MM.1S (cell line): ENCODE data around the gene AQP10.
A peak's percentile ranks its signal among the peaks of the same experiment; 100 is the strongest.

ENCODE experiments used
- DNase-seq: peaks from one replicate; pipeline ENCODE4 v3.0.0-alpha.2; 2015
- H2AFZ ChIP-seq: fragments of 300-600 bp; sonication (generic); 2 replicates; pipeline ENCODE4 v1.6.0; 2016; ENCODE audit warnings: antibody characterized with exemption, low read length
- H3F3A ChIP-seq: fragments of 300-600 bp; sonication (generic); 2 replicates; pipeline ENCODE4 v1.6.1; 2016; ENCODE audit warnings: mild to moderate bottlenecking, antibody characterized with exemption, low read length, moderate library complexity, mixed read lengths; ENCODE audit not compliant: insufficient read depth
- H3K27ac ChIP-seq: fragments of 300-600 bp; sonication (generic); 2 replicates; pipeline ENCODE4 v1.5.1; 2016; ENCODE audit warnings: mild to moderate bottlenecking, low read length
- H3K27me3 ChIP-seq: fragments of 300-600 bp; sonication (generic); replicated peaks from 2 replicates; pipeline ENCODE4 v1.6.0; 2016; ENCODE audit warnings: low read length; ENCODE audit not compliant: insufficient read depth
- H3K36me3 ChIP-seq: fragments of 300-600 bp; sonication (generic); replicated peaks from 2 replicates; pipeline ENCODE4 v1.6.1; 2016; ENCODE audit warnings: mild to moderate bottlenecking, low read length, mixed read lengths; ENCODE audit not compliant: insufficient read depth
- H3K4me1 ChIP-seq: fragments of 300-600 bp; sonication (generic); 2 replicates; pipeline ENCODE4 v1.6.1; 2016; ENCODE audit warnings: low read length, mixed read lengths
- H3K4me2 ChIP-seq: fragments of 300-600 bp; sonication (generic); 2 replicates; pipeline ENCODE4 v1.6.0; 2016; ENCODE audit warnings: low read depth, low read length
- H3K4me3 ChIP-seq: fragments of 300-600 bp; sonication (generic); 2 replicates; pipeline ENCODE4 v1.5.1; 2016; ENCODE audit warnings: low read length, mixed read lengths
- H3K79me2 ChIP-seq: fragments of 300-600 bp; sonication (generic); 2 replicates; pipeline ENCODE4 v1.6.1; 2016; ENCODE audit warnings: mixed run types, low read length, mixed read lengths
- H3K9ac ChIP-seq: fragments of 300-600 bp; sonication (generic); 2 replicates; pipeline ENCODE4 v1.6.1; 2016; ENCODE audit warnings: low read length, mixed read lengths
- H3K9me2 ChIP-seq: fragments of 300-600 bp; sonication (generic); replicated peaks from 2 replicates; pipeline ENCODE4 v1.6.1; 2016; ENCODE audit warnings: mild to moderate bottlenecking, low read length, mixed read lengths; ENCODE audit not compliant: insufficient read depth
- H3K9me3 ChIP-seq: fragments of 300-600 bp; sonication (generic); replicated peaks from 2 replicates; pipeline ENCODE4 v1.6.1; 2016; ENCODE audit warnings: mild to moderate bottlenecking, low read length, mixed read lengths; ENCODE audit not compliant: insufficient read depth
- H4K20me1 ChIP-seq: fragments of 300-600 bp; sonication (generic); 2 replicates; pipeline ENCODE4 v1.6.1; 2016; ENCODE audit warnings: mild to moderate bottlenecking, low read length, moderate library complexity, mixed read lengths; ENCODE audit not compliant: insufficient read depth
- CTCF ChIP-seq: fragments of 300-600 bp; sonication (generic); IDR thresholded peaks from 2 replicates; pipeline ENCODE4 v1.5.1; 2016; ENCODE audit warnings: antibody characterized with exemption, low read length, mixed read lengths
- EZH2 ChIP-seq: fragments of 300-600 bp; sonication (generic); optimal IDR thresholded peaks from 2 replicates; pipeline ENCODE3; 2017; ENCODE audit warnings: low read depth, mild to moderate bottlenecking, antibody characterized with exemption, low read length, mixed read lengths
- EZH2phosphoT487 ChIP-seq: fragments of 300-600 bp; sonication (generic); IDR thresholded peaks from 2 replicates; pipeline ENCODE4 v1.6.1; 2018; ENCODE audit warnings: antibody characterized with exemption, low read length

AQP10 gene

GRCh38 chr1:154324241-154324640 is 3.3 kb downstream of the AQP10 start:
- Histone ChIP-seq H3K4me3 (0 out of 2 replicates have a peak overlapping the region, but pooled peaks have one; percentile 72), H3K9ac (no peak overlapping the region)

DNA sequence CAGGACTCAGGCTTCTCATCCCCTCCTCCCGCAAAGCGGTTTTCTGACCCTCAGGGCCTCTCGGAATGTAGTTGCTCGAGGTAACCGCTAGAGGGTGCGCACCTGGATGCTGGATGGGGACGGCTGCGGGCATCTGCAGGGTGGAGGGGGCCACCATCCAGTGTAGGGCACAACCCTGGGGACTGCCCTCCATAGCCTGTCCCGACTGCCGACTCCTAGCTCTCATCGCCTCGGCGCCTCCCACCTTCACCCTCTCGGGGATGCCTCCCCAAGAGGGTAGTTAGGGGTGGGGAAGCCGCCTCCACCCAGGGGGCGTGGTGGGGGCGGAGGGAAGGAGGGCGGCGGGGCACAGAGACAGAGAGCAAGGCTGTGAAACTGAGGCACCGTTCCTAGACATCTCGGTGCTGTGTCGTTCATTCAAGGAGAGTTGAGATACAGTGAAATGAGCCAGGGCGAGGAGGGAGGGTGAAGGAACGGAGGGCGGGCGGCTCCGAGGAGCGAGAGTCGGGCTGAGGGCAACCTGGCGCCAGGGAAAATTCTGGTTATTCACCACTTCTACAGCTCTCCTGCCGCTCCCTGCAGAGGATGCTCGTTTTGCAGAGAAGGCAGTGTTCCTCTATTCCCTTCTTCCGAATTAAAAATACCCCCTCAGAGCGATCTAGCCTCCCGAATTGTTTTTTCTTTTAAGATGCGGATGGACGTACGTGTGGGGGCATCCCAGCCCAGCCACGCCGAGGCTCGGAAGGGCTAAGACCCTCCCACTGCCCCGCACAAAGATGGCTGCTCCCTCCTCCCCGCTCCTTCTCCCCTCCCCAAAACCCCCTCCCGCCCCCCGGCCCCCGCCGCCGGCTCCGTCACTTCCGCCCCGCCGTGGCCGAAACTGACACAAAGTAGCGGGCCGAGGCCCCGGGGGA is 4.0 kb downstream of the AQP10 start, which contains the start of gene ATP8B2:
ATP8B2 (plus strand) TSS at position 857 of the 914 bp plus-strand sequence. CDS start 2,617 bp downstream, outside the sequence.
- H3K36me3 ChIP-seq: no peaks in the 10 kb centered on the region

More at GRCh38 chr1:154324241-154324640, 3.3 kb downstream of the AQP10 start:
- no peaks in the 10 kb centered on the region for H3K9me3 ChIP-seq
- H3K9me2 ChIP-seq: no peaks in the 10 kb centered on the region
- H2AFZ ChIP-seq: peak overlapping the region; percentile 80
- no peaks in the 10 kb centered on the region for H3K36me3 ChIP-seq
- peaks cover 36% of the 10 kb centered on the region for H3F3A ChIP-seq
- H3K79me2 ChIP-seq: peaks cover 32% of the 10 kb centered on the region
- H4K20me1 ChIP-seq: no peaks in the 10 kb centered on the region
- no peaks in the 10 kb centered on the region for H3K27me3 ChIP-seq
- TF ChIP-seq EZH2phosphoT487 (no peak), EZH2 (no peak), CTCF (no peak)
- peaks cover 17% of the 10 kb centered on the region for H3K4me1 ChIP-seq
- H3K4me2 ChIP-seq: peak overlapping the region; percentile 88; the same call in 1 of the 2 replicates
- DNase-seq: no peak
- H3K27ac ChIP-seq: no peak overlapping the region

More for the DNA sequence above, 4.0 kb downstream of the AQP10 start, which contains the start of gene ATP8B2:
- Histone ChIP-seq H2AFZ (peak within 1 kb of the TSS; percentile 80), H3K79me2 (peaks cover 38% of the 10 kb centered on the region), H3K4me3 (peak within 1 kb of the TSS; percentile 84), H3K27ac (peak within 1 kb of the TSS; percentile 95), H3K9ac (peak within 1 kb of the TSS; percentile 97), H3K9me3 (no peaks in the 10 kb centered on the region), H3K4me2 (peak within 1 kb of the TSS; percentile 98), H3K27me3 (no peaks in the 10 kb centered on the region), H3K4me1 (peaks cover 24% of the 10 kb centered on the region), H3F3A (peaks cover 36% of the 10 kb centered on the region), H3K9me2 (no peaks in the 10 kb centered on the region), H4K20me1 (no peaks in the 10 kb centered on the region)
- DNase-seq: peak; percentile 93
- TF ChIP-seq EZH2phosphoT487: no peak
- no peak for TF ChIP-seq EZH2
- peak; percentile 100 for TF ChIP-seq CTCF
